ENCODE measurements around the gene FOXG1.

Gene FOXG1

DNA sequence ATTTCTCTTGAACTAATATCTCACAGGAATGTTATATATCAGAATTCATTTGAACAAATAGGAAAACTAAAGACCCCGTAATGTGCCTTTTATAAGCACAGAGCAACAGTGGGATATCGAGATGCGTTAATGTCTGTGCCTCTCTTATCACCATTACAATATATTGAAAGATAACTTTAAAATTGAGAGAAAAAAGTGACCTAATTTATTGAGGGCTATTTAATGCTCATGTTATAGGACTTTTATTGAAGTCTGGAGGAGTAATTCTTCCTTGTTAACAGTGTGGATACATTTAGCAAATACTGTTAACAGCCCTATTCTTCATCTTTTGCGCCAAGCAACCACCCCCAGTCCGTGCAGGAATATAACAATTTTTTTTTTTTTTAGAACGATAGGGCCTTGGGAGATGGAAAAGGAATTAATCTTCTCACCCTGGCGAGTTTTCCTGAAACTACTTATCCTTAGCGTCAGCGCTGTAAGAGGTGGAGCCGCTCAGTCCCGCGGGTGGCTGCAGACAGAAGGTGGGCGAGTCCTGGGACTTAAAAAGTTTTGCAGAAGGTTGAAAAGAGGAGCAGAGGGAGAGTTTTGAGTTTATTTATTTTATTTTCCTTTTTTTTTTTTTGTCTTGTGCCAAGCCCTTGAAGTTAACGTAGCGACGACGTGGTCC, 11.0 kb downstream of the FOXG1 start:
- DNase-seq: no peak

DNA sequence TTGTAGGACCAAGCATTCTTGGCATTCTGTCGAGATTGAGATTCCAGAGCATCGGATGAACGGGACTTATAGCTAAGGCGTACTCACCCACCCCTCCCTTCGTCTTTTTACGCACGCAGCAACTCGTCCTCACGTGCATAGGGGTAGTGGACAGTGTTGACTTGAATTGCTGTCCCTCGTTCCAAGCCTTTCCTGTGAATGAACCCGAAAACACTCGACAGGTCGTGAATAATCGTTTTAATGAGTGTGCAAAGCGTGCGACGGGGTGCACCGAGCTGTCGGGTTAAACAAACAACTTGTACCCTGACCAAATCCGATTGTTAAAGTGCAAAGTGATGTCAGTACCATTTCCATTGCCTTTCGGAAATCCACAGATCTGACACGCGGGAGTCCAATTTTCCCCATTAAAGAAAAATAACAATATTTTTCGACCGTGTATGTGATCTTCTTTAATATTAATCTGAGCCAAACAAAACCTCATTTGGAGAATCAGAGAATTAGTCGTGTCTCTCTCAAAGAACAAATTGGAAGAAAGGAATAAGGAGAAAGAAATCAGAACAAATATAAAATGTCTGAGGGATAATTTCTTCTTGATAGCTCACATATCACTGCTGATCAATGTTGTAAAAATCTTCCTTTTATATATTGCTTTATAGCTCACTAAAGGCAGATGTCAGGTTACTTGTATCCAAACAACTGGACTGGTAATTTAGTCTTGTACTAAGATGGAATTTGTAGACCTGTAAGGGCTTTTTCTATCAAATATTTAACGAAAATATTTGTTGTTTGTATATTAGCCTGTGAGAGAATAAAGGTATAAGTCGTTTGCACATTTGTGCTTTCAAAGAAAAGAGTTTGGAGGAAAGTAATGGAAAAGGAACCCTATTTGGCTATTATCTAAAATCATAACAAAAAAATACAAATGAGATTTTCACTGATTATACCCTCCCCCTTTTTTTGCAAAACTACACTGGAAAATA, 11.8 kb downstream of the FOXG1 start:
- no peak for DNase-seq

DNA sequence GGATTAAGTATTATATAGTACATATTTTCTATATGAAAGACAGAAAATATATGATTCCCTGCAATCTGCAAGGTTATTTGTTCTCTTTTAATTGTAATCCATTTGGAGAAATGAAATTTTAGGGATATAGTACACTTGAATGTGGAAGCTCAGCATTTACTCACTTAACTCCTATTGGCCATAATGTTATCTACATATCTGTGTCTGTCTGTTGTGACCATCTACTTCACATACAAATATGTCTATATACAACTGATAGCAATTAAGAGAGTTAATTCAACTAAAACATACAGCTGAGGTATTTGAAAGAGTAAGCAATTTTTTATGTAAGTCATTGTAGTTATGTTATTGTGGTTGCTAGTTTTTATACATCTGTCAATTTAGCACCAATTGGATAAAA, 12.9 kb downstream of the FOXG1 start:
- no peak for DNase-seq

DNA sequence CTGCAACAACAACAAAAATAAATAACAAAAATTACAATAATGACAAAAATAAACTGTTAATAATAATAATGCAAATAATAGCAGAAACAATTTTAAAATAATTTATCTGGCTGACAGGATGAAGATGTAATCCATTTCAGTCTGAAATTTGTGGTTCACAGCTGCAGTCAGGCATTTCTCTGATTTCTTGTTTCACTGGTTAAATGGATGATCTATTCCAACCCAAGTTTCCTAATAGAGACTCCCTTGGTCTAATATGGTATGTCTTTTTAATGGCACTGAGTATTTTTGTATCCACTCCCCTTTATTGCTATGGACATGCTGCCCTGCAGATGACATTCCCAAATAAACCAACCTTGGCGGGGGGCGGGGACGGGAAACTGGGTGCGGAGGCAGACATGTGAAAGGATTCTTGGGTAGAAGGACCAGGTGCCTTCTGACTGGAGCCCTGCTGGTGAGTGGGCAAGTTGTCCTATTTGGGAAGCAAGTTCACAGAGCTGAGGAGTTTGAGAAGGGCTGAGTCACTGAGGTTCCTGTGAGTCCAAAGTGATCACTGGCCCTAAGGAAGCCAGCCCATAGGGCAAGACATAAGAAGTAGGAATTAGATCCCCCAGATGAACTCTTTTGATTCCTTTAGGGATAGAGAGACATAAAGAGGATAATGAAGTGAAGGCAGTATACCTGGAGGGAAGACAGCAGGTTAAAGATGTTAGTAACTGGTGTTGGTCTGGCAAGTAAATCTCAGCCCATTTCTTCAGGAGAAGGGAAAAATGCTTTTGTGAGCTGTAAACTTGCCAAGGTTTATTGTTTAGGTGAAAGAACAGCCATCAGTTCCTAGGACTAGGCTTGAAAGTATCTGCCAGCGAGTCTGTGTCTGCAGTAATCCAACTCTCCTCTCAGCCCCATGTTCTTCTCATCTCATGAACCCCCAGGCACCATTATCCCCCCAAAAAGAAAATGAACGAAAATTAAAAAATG, 14.5 kb downstream of the FOXG1 start:
- no peak for DNase-seq

DNA sequence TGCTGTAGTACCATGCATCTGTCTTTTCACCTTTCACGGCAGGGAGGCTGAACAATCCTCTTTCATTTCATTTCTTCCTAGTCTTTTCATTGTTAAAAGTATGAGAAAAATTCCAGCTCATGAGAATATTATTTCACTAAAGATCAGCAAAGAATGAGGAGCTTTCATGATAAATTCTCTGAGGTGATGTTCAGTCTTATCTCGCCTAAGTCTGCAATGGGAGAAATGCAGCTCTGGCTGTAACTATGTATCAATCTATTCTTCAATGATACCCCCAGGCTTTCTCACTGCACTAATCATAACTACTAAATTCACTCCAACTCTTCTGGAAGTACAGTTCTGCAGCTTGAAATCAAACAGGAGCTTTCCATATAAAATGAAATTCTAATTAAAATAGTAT, 15.7 kb downstream of the FOXG1 start:
- no peak for DNase-seq

DNA sequence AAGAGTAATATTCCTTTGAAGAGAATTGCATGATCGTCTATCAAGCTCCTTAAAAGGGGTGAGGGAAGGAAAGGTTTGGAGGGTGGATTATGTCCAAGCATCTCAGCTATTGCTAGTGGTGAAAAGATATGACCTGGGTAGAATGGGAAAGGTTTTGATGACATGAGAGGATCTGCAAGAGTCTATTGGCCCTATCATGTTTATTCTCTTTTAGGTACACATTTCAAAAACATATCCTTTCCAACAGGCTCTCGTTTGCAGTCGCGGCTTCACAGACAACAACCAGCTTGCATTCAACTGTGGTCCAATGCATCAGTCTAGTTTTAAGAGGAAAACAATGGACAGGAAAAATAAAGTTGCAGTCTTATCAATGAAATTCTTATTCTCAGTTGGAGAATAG, 17.1 kb downstream of the FOXG1 start:
- DNase-seq: no peak

DNA sequence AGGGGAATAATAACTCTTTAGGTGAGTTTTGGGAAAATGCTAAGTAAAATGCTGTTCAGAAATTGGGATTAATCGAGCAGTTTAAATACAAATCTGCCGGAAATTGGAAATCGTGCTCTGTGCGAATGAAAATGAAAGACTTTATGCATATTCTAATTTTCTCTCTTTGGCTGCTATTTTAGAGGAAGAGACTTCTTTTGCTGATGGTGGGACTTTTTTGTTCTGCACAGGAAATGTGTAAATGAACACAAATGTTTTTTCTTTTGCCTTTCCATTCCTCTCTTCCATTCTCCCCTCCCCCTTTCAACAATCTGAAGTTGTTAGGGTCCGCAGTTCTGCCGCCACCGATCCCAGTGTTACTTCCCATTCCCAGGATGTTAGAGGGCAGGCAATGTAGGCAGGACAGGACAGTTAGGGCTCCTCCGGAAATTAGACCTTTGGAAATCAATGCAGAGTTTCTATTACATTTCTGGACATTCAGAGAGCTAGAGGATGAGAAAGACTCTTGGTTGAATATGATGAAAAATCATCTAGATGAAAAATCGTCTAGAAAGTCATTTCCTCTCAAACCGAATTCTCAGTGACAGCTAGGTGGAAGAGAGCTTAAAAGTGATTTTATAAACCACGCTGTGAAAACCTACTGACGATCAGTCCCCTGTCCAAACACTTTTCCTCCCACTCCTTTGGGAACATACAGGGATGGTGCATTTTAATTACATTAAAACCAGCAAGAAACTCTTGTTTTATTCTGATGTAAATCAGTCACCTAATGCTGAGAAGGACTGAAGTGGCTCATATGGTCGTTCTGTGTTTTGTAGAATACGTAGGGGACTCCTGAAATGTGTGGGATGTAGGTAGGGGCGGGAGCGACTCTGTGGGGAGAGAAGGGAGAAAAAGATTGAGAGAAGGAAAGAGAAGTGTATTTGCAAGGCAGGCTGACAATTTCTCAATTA, 17.8 kb downstream of the FOXG1 start:
- no peak for DNase-seq

DNA sequence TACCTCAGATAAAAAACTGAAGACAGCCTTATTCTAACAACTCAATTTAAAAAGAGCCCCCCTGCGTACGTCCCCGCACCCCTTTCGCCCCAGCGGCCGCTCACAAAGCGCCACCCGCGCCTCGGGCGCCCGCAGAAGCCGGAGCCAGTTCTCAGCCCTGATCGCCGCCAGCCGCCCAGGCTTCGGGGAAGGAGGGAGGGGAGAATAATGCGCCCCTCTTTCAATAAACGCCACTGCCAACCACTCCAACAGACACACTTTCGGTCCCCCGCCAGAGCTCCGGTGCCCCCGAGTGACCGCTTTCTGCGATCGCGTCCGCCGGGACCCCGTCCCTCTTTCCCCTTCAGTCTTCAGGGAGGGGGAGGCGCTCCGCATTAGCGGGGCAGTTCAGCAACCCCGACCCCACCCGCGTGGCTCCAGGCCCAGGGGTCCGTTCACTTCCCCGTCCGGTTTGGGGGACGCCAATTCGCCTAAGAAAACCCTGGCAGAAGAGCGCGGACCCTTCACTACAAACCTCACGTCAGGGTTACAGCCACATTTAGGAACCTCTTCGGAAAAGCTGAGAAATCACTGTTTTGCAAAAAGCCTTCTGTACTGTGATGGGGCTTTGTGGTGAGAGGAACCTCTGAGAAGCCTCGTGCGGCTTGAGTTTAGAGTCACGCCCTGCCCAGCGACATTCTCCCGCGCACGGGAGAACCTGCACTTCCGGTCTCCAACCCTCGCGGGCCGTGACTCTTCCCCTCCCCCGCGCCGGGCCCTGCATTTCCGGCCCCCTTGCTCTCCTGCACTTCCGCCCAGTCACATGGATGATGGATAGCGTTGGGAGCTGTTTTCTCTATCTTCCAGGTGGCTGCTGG, 18.7 kb downstream of the FOXG1 start:
- peak; percentile 38 for DNase-seq

DNA sequence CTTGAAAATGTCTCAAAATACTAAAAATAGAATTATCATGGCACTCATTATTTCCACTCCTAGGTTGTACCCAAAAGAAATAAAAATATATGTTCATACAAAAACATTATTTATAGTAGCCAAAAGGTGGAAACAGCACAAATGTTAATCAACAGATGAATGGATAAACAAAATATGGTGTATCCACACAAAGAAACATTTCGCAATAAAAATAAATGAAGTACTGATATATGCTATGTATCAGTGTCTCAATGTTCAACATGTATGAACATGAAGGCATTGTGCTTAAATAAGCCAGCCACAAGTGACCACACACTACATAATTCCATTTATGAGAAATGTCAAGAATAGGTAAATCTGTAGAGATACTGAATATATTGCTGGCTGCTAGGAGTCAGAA, 40.9 kb downstream of the FOXG1 start:
- DNase-seq: no peak

DNA sequence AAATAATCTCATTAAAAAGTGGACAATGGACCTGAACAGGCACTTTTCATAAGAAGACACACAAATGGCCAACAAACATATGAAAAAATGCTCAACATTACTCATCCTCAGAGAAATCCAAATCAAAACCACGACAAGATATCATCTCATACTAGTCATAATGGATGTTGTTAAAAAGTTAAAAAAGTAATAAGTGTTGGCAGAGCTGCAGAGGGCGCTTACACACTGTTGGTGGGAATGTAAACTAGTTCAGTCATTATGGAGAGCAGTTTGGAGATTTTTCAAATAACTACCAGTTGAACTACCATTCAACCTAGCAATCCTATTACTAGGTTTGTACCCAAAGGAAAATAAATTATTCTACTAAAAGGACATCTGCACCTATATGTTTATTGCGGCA, 47.2 kb downstream of the FOXG1 start:
- DNase-seq: no peak

Data from NCI-H2029 treated with DMSO at 0.1 percent for 48 hours (cell line).